ENCODE measurements around the gene GSE1. TPM values are rescaled to one million over a fixed set of nuclear protein-coding genes. Genes with fewer than 3 reads are reported as not detected.

GSE1 gene
- total and polyA plus RNA-seq, 9 of the 15 experiments (the other 6 are each of a cell fraction or from before 2014, with no cell fraction given): 12.2 to 244 (median 57.9) TPM

- TF ChIP-seq ZBTB7A (IDR thresholded peaks at IDR 0.05; ENCODE audit: borderline replicate concordance, control insufficient read depth, low read depth, low read length) (peak; percentile 31; the same call in 1 of the 2 replicates), ZBTB2 (IDR thresholded peaks at IDR 0.05) (no peak), E2F1 (CRISPR knock-in tag; IDR thresholded peaks at IDR 0.05) (no peak), GABPA (tag; conservative IDR thresholded peaks at IDR 0.05; ENCODE audit: low read depth) (0 out of 2 replicates have a peak, but pooled peaks have one; percentile 1), CBX2 (IDR thresholded peaks at IDR 0.05; ENCODE audit: insufficient read depth, low read length, poor library complexity, severe bottlenecking) (no peak)
Observed at GRCh38 chr16:85574672-85575475, 38.2 kb upstream of the GSE1 start (continued).

GRCh38 chr16:85575920-85576319 lies 37.2 kb upstream of the GSE1 start:
- H3K4me1 ChIP-seq (replicated peaks in 1 of 2; ENCODE audit: control insufficient read depth in 2 of 2, insufficient read depth in 2 of 2, low read length in 2 of 2): peaks cover 83 to 91% of the 10 kb centered on the region in 2 experiments
- H4K20me1 ChIP-seq (replicated peaks; ENCODE audit: control insufficient read depth, insufficient read depth, low read length): peaks cover 95% of the 10 kb centered on the region
- no TSS peak for BruUV-seq (replicated peaks)
- in situ Hi-C loops (cut with MboI) (no loop called here), intact Hi-C loops (cut with micrococcal nuclease) (loop anchor here (10.0 kb wide), 1 partner anchor 139 kb away; no protein-coding TSS in a partner anchor)
- 64% methylated on average over 5 of the region's 5 CpGs for WGBS (ENCODE audit: insufficient coverage, low coverage, missing lambda C conversion rate)
- no peak overlapping the region for H3K4me3 ChIP-seq
- CTCF ChIA-PET (ENCODE audit: low intra/inter-chr PET ratio): no interaction called here
- peaks cover 38% of the 10 kb centered on the region for H3K9me1 ChIP-seq (ENCODE audit: control insufficient read depth, insufficient read depth, low read length)
- H2AFZ ChIP-seq (ENCODE audit: low read depth, low read length): no peak overlapping the region
- TF ChIP-seq MCM3 (IDR thresholded peaks at IDR 0.05): no peak
- 0 out of 2 replicates have a peak, but pooled peaks have one; percentile 17 for TF ChIP-seq ZNF766 (CRISPR knock-in tag; conservative IDR thresholded peaks at IDR 0.05)
- 0 out of 2 replicates have a peak, but pooled peaks have one; percentile 11 for TF ChIP-seq ID3 (CRISPR knock-in tag; IDR thresholded peaks at IDR 0.05)
- TF ChIP-seq ID3 (tag; IDR thresholded peaks at IDR 0.05): no peak
- TF ChIP-seq ZNF277 (CRISPR knock-in tag; IDR thresholded peaks at IDR 0.05; ENCODE audit: borderline replicate concordance): peak; percentile 40; the same call in 1 of the 2 replicates
- no peak for FAIRE-seq
- no peak for DNase-seq (ENCODE audit: extremely low read depth in 1 of 4, low spot score in 3 of 4)
- H3K27me3 ChIP-seq (ENCODE audit: control insufficient read depth in 2 of 2, insufficient read depth in 2 of 2, low read length in 2 of 2): no peaks in the 10 kb centered on the region; a peak in 1 of 5 replicates
- no peak overlapping the region for H3K4me2 ChIP-seq (ENCODE audit: insufficient read depth, low read length)
- H3K36me3 ChIP-seq (ENCODE audit: control insufficient read depth, insufficient read depth, low read length): peaks cover 98% of the 10 kb centered on the region
- POLR2A ChIA-PET: interaction anchor here (0.6 to 3.3 kb wide), 4 partner anchors 8 to 31 kb away, joined by 3 to 15 read pairs (median 3); no protein-coding TSS in a partner anchor
- no peak for ATAC-seq
- peak overlapping the region in 1 of 2 experiments; percentile 21; a peak in 1 of 4 replicates for H3K9ac ChIP-seq (ENCODE audit: insufficient read depth in 1 of 2, low read depth in 2 of 2, low read length in 2 of 2)
- peaks cover 100% of the 10 kb centered on the region for H3K79me2 ChIP-seq (ENCODE audit: control insufficient read depth, insufficient read depth, low read length)
- H3K27ac ChIP-seq (ENCODE audit: extremely low read depth, low read depth, low read length): peak overlapping the region; percentile 8; the same call in 2 of the 3 replicates
- H3K9me3 ChIP-seq (replicated peaks; ENCODE audit: control insufficient read depth, insufficient read depth, low read depth, low read length): no peaks in the 10 kb centered on the region
